K562 (cell line): ENCODE results near the gene SLC22A3. TPM values are rescaled to one million over a fixed set of nuclear protein-coding genes. Genes with fewer than 3 reads are reported as not detected.
"Not testable (repeated sequence)": the region's sequence is repeated elsewhere in the genome, so short reads cannot be mapped to it uniquely, and the experiment has no call there.

ENCODE experiments used
- ATAC-seq: fragments of 200-7000 bp; cut with Tn5 transposase; 3 replicates; pipeline ENCODE4 v1.9.1; 2020; ENCODE audit warnings: moderate library complexity
- BruUV-seq: library from RNA; stranded (reverse); fragments of 400-500 nt; replicated peaks from 2 replicates; lab custom pipeline; 2021; lab: Mats Ljungman, UMichigan
- CTCF ChIA-PET: fragments of 300-600 bp; formaldehyde crosslinking; extraction: SDS; loops from one replicate; lab custom pipeline; 2021; ENCODE audit warnings: low intra/inter-chr PET ratio; lab: Yijun Ruan, JAX
- POLR2A ChIA-PET: fragments of 300-600, 350-650 bp; sonication (Branson Sonifier 250); formaldehyde crosslinking; extraction: SDS; loops from one replicate; lab custom pipeline; 2021; ENCODE audit warnings: antibody characterized with exemption, inconsistent platforms; lab: Yijun Ruan, JAX
- DNase-seq, 4 experiments: peaks; one replicate each; pipeline versions ENCODE4 v3.0.0 to v3.0.0-alpha.2; 2011 to 2018; ENCODE audit warnings: low spot score in 3 of 4, mixed read lengths in 3 of 4; ENCODE audit errors: extremely low read depth in 1 of 4
- FAIRE-seq: peaks from 2 replicates; lab custom pipeline; 2011; peaks lifted over from hg19 to GRCh38; lab: Jason Lieb, UNC
- H2AFZ ChIP-seq: 2 replicates; pipeline ENCODE4 v1.6.0; 2011; ENCODE audit warnings: low read depth, low read length, control low read depth, inconsistent platforms
- H3K27ac ChIP-seq: fragments of 200-600 bp; 3 replicates; pipeline ENCODE4 v1.8.0; 2011; ENCODE audit warnings: low read depth, mild to moderate bottlenecking, control low read depth, inconsistent platforms, low read length, moderate library complexity, mixed read lengths; ENCODE audit errors: extremely low read depth
- H3K27me3 ChIP-seq, 2 experiments: fragments of 300-600 bp in 1 of 2; 2 replicates in 1 of 2; 3 replicates in 1 of 2; pipeline versions ENCODE4 v1.6.0 to v1.8.0; 2011; ENCODE audit warnings: inconsistent platforms in 2 of 2, low read length in 2 of 2, mild to moderate bottlenecking in 1 of 2, mixed read lengths in 1 of 2, moderate library complexity in 1 of 2; ENCODE audit not compliant: control insufficient read depth in 2 of 2, insufficient read depth in 2 of 2
- H3K36me3 ChIP-seq: fragments of 300-600 bp; 3 replicates; pipeline ENCODE4 v1.8.0; 2011; ENCODE audit warnings: mild to moderate bottlenecking, low read length, inconsistent platforms; ENCODE audit not compliant: control insufficient read depth, insufficient read depth
- H3K4me1 ChIP-seq, 2 experiments: fragments of 200-600 bp in 1 of 2; replicated peaks in 1 of 2; 2 replicates in 1 of 2; 3 replicates in 1 of 2; pipeline versions ENCODE4 v1.5.1 to v1.8.0; 2011; ENCODE audit warnings: inconsistent platforms in 2 of 2, low read length in 2 of 2, mild to moderate bottlenecking in 1 of 2, mixed read lengths in 1 of 2, moderate library complexity in 1 of 2; ENCODE audit not compliant: control insufficient read depth in 2 of 2, insufficient read depth in 2 of 2
- H3K4me2 ChIP-seq: 2 replicates; pipeline ENCODE4 v1.6.1; 2011; ENCODE audit warnings: low read length, control low read depth, inconsistent platforms, mixed read lengths; ENCODE audit not compliant: insufficient read depth
- H3K4me3 ChIP-seq: fragments of 200-600 bp; sonication (generic), shearing (Covaris generic); 2 replicates; pipeline ENCODE4 v1.5.1; 2016; ENCODE audit warnings: control low read depth, inconsistent platforms
- H3K79me2 ChIP-seq: fragments of 200-600 bp; 3 replicates; pipeline ENCODE4 v1.8.0; 2011; ENCODE audit warnings: low read length, inconsistent platforms; ENCODE audit not compliant: control insufficient read depth, insufficient read depth
- H3K9ac ChIP-seq, 2 experiments: 2 replicates each; pipeline versions ENCODE4 v1.6.0 to v1.6.1; 2011; ENCODE audit warnings: low read depth in 2 of 2, low read length in 2 of 2, control low read depth in 1 of 2, inconsistent platforms in 1 of 2, mild to moderate bottlenecking in 1 of 2, mixed read lengths in 1 of 2; ENCODE audit not compliant: insufficient read depth in 1 of 2
- H3K9me1 ChIP-seq: one replicate; pipeline ENCODE4 v1.6.0; 2011; ENCODE audit warnings: inconsistent platforms, mild to moderate bottlenecking, low read length, moderate library complexity; ENCODE audit not compliant: control insufficient read depth, insufficient read depth
- H3K9me3 ChIP-seq: replicated peaks from 2 replicates; pipeline ENCODE4 v1.5.1; 2011; ENCODE audit warnings: low read depth, low read length, inconsistent platforms; ENCODE audit not compliant: control insufficient read depth, insufficient read depth
- H4K20me1 ChIP-seq: replicated peaks from 2 replicates; pipeline ENCODE4 v1.6.1; 2011; ENCODE audit warnings: low read length, inconsistent platforms, mixed read lengths; ENCODE audit not compliant: control insufficient read depth, insufficient read depth
- CBFA2T3 ChIP-seq: fragments of 450-650 bp; IDR thresholded peaks from 2 replicates; pipeline ENCODE4 v1.6.1; 2017
- CTCF ChIP-seq, 3 experiments: IDR thresholded peaks in 2 of 3; conservative IDR thresholded peaks in 1 of 3; 2 replicates each; pipeline ENCODE4 v1.5.1; 2011 to 2012; ENCODE audit warnings: low read length in 3 of 3, mild to moderate bottlenecking in 3 of 3, control low read depth in 2 of 3, improper control_type of control experiment in 1 of 3, inconsistent platforms in 1 of 3, low read depth in 1 of 3, mixed read lengths in 1 of 3, moderate library complexity in 1 of 3; ENCODE audit not compliant: insufficient read depth in 2 of 3
- CUX1 ChIP-seq: fragments of 200-800 bp; sonication (Bioruptor generic); IDR thresholded peaks from 2 replicates; pipeline ENCODE4 v1.6.1; 2016; ENCODE audit warnings: missing genetic modification characterization, missing compliant biosample characterization
- HMBOX1 ChIP-seq: sonication (generic); IDR thresholded peaks from 2 replicates; pipeline ENCODE4 v1.6.1; 2016
- ZNF75A ChIP-seq: fragments of 450-650 bp; formaldehyde crosslinking; IDR thresholded peaks from 2 replicates; pipeline ENCODE4 v1.4.0; 2020; ENCODE audit warnings: mild to moderate bottlenecking
- WGBS: fragments of 100-300 bp; shearing (Covaris generic); methylation state at CpG from one replicate; pipeline ENCODE4 v1.1.6; 2016; ENCODE audit warnings: low coverage, mixed read lengths; ENCODE audit not compliant: insufficient coverage; ENCODE audit errors: missing lambda C conversion rate; 5-methylcytosine and 5-hydroxymethylcytosine counted together
- in situ Hi-C: fragments of 300-500 bp; cut with MboI; formaldehyde crosslinking; loops from 4 replicates; pipeline ENCODE4 v1.15.0; 2018; ENCODE audit warnings: inconsistent platforms, mixed read lengths
- intact Hi-C: fragments of 100-400 bp; cut with micrococcal nuclease; formaldehyde crosslinking; loops from 2 replicates; pipeline ENCODE4 v1.14.2; 2022
- polyA plus RNA-seq, 8 experiments: library from polyadenylated mRNA; depleted of rRNA in 4 of 8; stranded (reverse) in 5 of 8; unstranded in 3 of 8; fragments of >200 nt; fragmentation: Nextera tagmentation in 2 of 8; fragmentation: Illumina TruSeq in 1 of 8; extraction: Ambion mirVana in 2 of 8; extraction: Trizol in 1 of 8; gene quantifications; 2 replicates each; pipeline versions ENCODE4 v1.2.1 to v1.2.3, GENCODE V29; 2011 to 2014; ENCODE audit warnings: inconsistent platforms in 1 of 8, missing spikeins in 1 of 8
- total RNA-seq, 7 experiments: library from RNA; depleted of rRNA in 6 of 7; stranded (reverse); fragments of >200 nt in 6 of 7; fragmentation: Illumina TruSeq in 2 of 7; extraction: Trizol in 2 of 7; gene quantifications; 2 replicates each; pipeline versions ENCODE4 v1.2.1 to v1.2.3, GENCODE V29; 2011 to 2021; ENCODE audit warnings: low replicate concordance in 1 of 7

Gene SLC22A3
- total and polyA plus RNA-seq, 9 of the 15 experiments (the other 6 are each of a cell fraction or from before 2014, with no cell fraction given): not detected

- H3K79me2 ChIP-seq, POLR2A ChIA-PET, H3K9me1 ChIP-seq, H3K9me3 ChIP-seq, intact Hi-C loops, H3K9ac ChIP-seq, BruUV-seq, H3K4me2 ChIP-seq, H3K27me3 ChIP-seq, in situ Hi-C loops, H2AFZ ChIP-seq, H3K4me3 ChIP-seq, H3K4me1 ChIP-seq, H4K20me1 ChIP-seq, H3K27ac ChIP-seq, H3K36me3 ChIP-seq: not testable (repeated sequence)
- 8% methylated on average over 14 of the region's 14 CpGs for WGBS
- CTCF ChIA-PET: interaction anchor here (0.5 kb wide), 1 partner anchor 732 kb away, joined by 3 read pairs; no protein-coding TSS in a partner anchor
- DNase-seq (peak in 1 of 4 experiments; percentile 25), ATAC-seq (peak; percentile 93), FAIRE-seq (peak; percentile 61)
- TF ChIP-seq CBFA2T3 (peak; percentile 36), CTCF (IDR thresholded peaks at IDR 0.05 in 2 of 3, conservative IDR thresholded peaks at IDR 0.05 in 1 of 3; ENCODE audit: insufficient read depth in 2 of 3, low read depth in 1 of 3, low read length in 3 of 3) (peak; percentile 23 to 57 (median 45); a peak in 4 of 6 replicates)
These were observed 119.2 kb downstream of the SLC22A3 start for GRCh38 chr6:160467261-160467871.

GRCh38 chr6:160469153-160469552 is 121.0 kb downstream of the SLC22A3 start:
- H3K27me3 ChIP-seq: no peaks in the 10 kb centered on the region; a peak in 1 of 5 replicates
- no peaks in the 10 kb centered on the region for H4K20me1 ChIP-seq
- H3K4me1 ChIP-seq: no peaks in the 10 kb centered on the region
- no peaks in the 10 kb centered on the region for H3K79me2 ChIP-seq
- H3K9me1 ChIP-seq: no peaks in the 10 kb centered on the region
- no peaks in the 10 kb centered on the region for H3K9me3 ChIP-seq
- no peak for FAIRE-seq
- no peak overlapping the region for H3K4me2 ChIP-seq
- no peak for ATAC-seq
- TF ChIP-seq HMBOX1: no peak
- TF ChIP-seq CUX1 (CRISPR knock-in tag): no peak
- TF ChIP-seq ZNF75A (CRISPR knock-in tag): no peak
- ChIA-PET CTCF (no interaction called here), POLR2A (no interaction called here)
- intact Hi-C loops (no loop called here), in situ Hi-C loops (no loop called here)
- H3K4me3 ChIP-seq: no peak overlapping the region
- no peak for DNase-seq
- no TSS peak for BruUV-seq
- no peak overlapping the region for H3K27ac ChIP-seq
- WGBS: 3% methylated on average over 2 of the region's 2 CpGs
- H3K9ac ChIP-seq: no peak overlapping the region
- H3K36me3 ChIP-seq: no peaks in the 10 kb centered on the region
- no peak overlapping the region for H2AFZ ChIP-seq
